Endometrial microvascular endothelial cells (primary cell): ENCODE results near the gene CYP2A6. TPM values are rescaled to one million over a fixed set of nuclear protein-coding genes. Genes with fewer than 3 reads are reported as not detected.
"Not testable (repeated sequence)": the region's sequence is repeated elsewhere in the genome, so short reads cannot be mapped to it uniquely, and the experiment has no call there.

Source experiments
- in situ Hi-C: cut with HindIII; loops from 2 replicates; pipeline ENCODE4 v1.10.0; 2017; ENCODE audit warnings: low sequenced_read_pairs, low pct_unique_long_range_greater_than_20kb; ENCODE audit errors: inconsistent ontology term
- total RNA-seq: library from RNA; depleted of rRNA; stranded (reverse); fragments of >200 nt; gene quantifications from one replicate; pipeline ENCODE4 v1.2.3, GENCODE V29; 2015; ENCODE audit errors: inconsistent ontology term

CYP2A6 gene
- total RNA-seq, 1 donor from 2014 or later, result not detected

- in situ Hi-C loops, result not testable (repeated sequence)
Measured at GRCh38 chr19:40824916-40825315, 25.3 kb downstream of the CYP2A6 start.

GRCh38 chr19:40822704-40823553 lies 27.3 kb downstream of the CYP2A6 start:
- in situ Hi-C loops, result not testable (repeated sequence)

GRCh38 chr19:40822161-40822560 lies 28.1 kb downstream of the CYP2A6 start:
- in situ Hi-C loops, result no loop called here

- in situ Hi-C loops, result not testable (repeated sequence)
Measured at GRCh38 chr19:40819479-40820234, 30.6 kb downstream of the CYP2A6 start.

GRCh38 chr19:40818480-40819399 lies 31.5 kb downstream of the CYP2A6 start:
- in situ Hi-C loops, result not testable (repeated sequence)

GRCh38 chr19:40815223-40815622 lies 35.0 kb downstream of the CYP2A6 start:
- in situ Hi-C loops, result no loop called here

GRCh38 chr19:40813182-40813581 lies 37.1 kb downstream of the CYP2A6 start:
- in situ Hi-C loops, result no loop called here

GRCh38 chr19:40812571-40812970 lies 37.7 kb downstream of the CYP2A6 start:
- in situ Hi-C loops, result not testable (repeated sequence)

GRCh38 chr19:40811478-40812341 lies 38.5 kb downstream of the CYP2A6 start:
- in situ Hi-C loops, result no loop called here

GRCh38 chr19:40810649-40811408 lies 39.4 kb downstream of the CYP2A6 start:
- in situ Hi-C loops, result not testable (repeated sequence)

- in situ Hi-C loops, result no loop called here
Measured at GRCh38 chr19:40810160-40810559, 40.1 kb downstream of the CYP2A6 start.

GRCh38 chr19:40809358-40810086 lies 40.7 kb downstream of the CYP2A6 start:
- in situ Hi-C loops, result no loop called here

- in situ Hi-C loops, result no loop called here
Measured at GRCh38 chr19:40808497-40808896, 41.8 kb downstream of the CYP2A6 start.

GRCh38 chr19:40808021-40808325 lies 42.3 kb downstream of the CYP2A6 start:
- in situ Hi-C loops, result no loop called here

- in situ Hi-C loops, result no loop called here
Measured at GRCh38 chr19:40807147-40808020, 42.9 kb downstream of the CYP2A6 start.

- in situ Hi-C loops, result no loop called here
Measured at GRCh38 chr19:40806423-40807146, 43.7 kb downstream of the CYP2A6 start.
